ENCODE data around the gene SNRK.
"Not testable (repeated sequence)": the region's sequence is repeated elsewhere in the genome, so short reads cannot be mapped to it uniquely, and the experiment has no call there.

DNA sequence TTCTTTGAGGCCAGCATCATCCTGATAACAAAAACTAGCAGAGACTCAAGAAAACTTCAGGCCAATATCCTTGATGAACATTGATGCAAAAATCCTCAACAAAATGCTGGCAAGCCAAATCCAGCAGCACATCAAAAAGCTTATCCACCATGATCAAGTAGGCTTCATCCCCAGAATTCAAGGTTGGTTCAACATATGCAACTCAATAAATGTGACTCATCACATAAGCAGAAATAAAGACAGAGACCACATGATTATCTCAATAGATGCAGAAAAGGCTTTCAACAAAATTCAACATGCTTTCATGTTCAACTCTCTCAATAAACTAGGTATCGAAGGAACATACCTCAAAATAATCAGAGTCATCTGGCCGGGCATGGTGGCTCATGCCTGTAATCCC, 69.7 kb downstream of the SNRK start:
- TF ChIP-seq, protein P1, sequence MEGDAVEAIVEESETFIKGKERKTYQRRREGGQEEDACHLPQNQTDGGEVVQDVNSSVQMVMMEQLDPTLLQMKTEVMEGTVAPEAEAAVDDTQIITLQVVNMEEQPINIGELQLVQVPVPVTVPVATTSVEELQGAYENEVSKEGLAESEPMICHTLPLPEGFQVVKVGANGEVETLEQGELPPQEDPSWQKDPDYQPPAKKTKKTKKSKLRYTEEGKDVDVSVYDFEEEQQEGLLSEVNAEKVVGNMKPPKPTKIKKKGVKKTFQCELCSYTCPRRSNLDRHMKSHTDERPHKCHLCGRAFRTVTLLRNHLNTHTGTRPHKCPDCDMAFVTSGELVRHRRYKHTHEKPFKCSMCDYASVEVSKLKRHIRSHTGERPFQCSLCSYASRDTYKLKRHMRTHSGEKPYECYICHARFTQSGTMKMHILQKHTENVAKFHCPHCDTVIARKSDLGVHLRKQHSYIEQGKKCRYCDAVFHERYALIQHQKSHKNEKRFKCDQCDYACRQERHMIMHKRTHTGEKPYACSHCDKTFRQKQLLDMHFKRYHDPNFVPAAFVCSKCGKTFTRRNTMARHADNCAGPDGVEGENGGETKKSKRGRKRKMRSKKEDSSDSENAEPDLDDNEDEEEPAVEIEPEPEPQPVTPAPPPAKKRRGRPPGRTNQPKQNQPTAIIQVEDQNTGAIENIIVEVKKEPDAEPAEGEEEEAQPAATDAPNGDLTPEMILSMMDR (IDR thresholded peaks at IDR 0.05): not testable (repeated sequence)
- not testable (repeated sequence) for TF ChIP-seq ZFX (IDR thresholded peaks at IDR 0.05; ENCODE audit: borderline replicate concordance)
